GM18517 (cell line): ENCODE data around the gene BCKDHA.
"Not testable (repeated sequence)": the region's sequence is repeated elsewhere in the genome, so short reads cannot be mapped to it uniquely, and the experiment has no call there.

ENCODE experiments used
- ATAC-seq: cut with Tn5 transposase; IDR thresholded peaks from one replicate; pipeline ENCODE4 v1.9.1; 2021; ENCODE audit warnings: mild to moderate bottlenecking, moderate library complexity; ENCODE audit not compliant: unreplicated experiment

Gene BCKDHA

GRCh38 chr19:41402010-41402409 is 4.4 kb downstream of the BCKDHA start:
- no peak for ATAC-seq

- no peak for ATAC-seq
Measured at GRCh38 chr19:41403181-41403970, 5.8 kb downstream of the BCKDHA start.

GRCh38 chr19:41405776-41406175 is 8.2 kb downstream of the BCKDHA start:
- no peak for ATAC-seq

- ATAC-seq, result no peak
Measured at GRCh38 chr19:41407271-41407670, 9.7 kb downstream of the BCKDHA start.

GRCh38 chr19:41408256-41408655 is 10.6 kb downstream of the BCKDHA start:
- ATAC-seq, result no peak

- ATAC-seq, result not testable (repeated sequence)
Measured at GRCh38 chr19:41408846-41409245, 11.2 kb downstream of the BCKDHA start.

- no peak for ATAC-seq
Measured at GRCh38 chr19:41409288-41409687, 11.7 kb downstream of the BCKDHA start.

- no peak for ATAC-seq
Measured at GRCh38 chr19:41410336-41411054, 12.9 kb downstream of the BCKDHA start.

- no peak for ATAC-seq
Measured at GRCh38 chr19:41411100-41411967, 13.7 kb downstream of the BCKDHA start.

GRCh38 chr19:41411968-41412265 is 14.3 kb downstream of the BCKDHA start:
- ATAC-seq, result no peak

- no peak for ATAC-seq
Measured at GRCh38 chr19:41412953-41413352, 15.3 kb downstream of the BCKDHA start.

GRCh38 chr19:41413947-41414346 is 16.3 kb downstream of the BCKDHA start:
- ATAC-seq, result no peak

- no peak for ATAC-seq
Measured at GRCh38 chr19:41414461-41414860, 16.8 kb downstream of the BCKDHA start.

GRCh38 chr19:41415154-41415571 is 17.5 kb downstream of the BCKDHA start:
- no peak for ATAC-seq

GRCh38 chr19:41416194-41416674 is 18.6 kb downstream of the BCKDHA start:
- ATAC-seq, result no peak

GRCh38 chr19:41420101-41420880 is 22.7 kb downstream of the BCKDHA start:
- ATAC-seq, result no peak

- ATAC-seq, result no peak
Measured at GRCh38 chr19:41421314-41421713, 23.7 kb downstream of the BCKDHA start.

- no peak for ATAC-seq
Measured at GRCh38 chr19:41421973-41422372, 24.4 kb downstream of the BCKDHA start.

GRCh38 chr19:41422456-41422855 is 24.8 kb downstream of the BCKDHA start:
- ATAC-seq, result no peak

- no peak for ATAC-seq
Measured at GRCh38 chr19:41422955-41423354, 25.3 kb downstream of the BCKDHA start.
